T-helper 1 cell treated with Interleukin-12 subunit alpha and Interleukin-12 subunit beta and Interleukin-4 antibody, amounts not matched to agents 30 μg/mL and 1 μg/mL, for 36 hours (primary cell): Measurements from ENCODE around the gene HOXA7.
A peak's percentile ranks its signal among the peaks of the same experiment; 100 is the strongest.

Experiments
- H3K27ac Mint-ChIP-seq: one replicate; pipeline ENCODE4 v1.8.0; 2021; ENCODE audit warnings: mild to moderate bottlenecking, mixed read lengths
- H3K27me3 Mint-ChIP-seq: one replicate; pipeline ENCODE4 v1.8.0; 2021; ENCODE audit warnings: low read depth, mixed read lengths
- H3K36me3 Mint-ChIP-seq: one replicate; pipeline ENCODE4 v1.8.0; 2021; ENCODE audit warnings: low read depth, mixed read lengths
- H3K4me1 Mint-ChIP-seq: one replicate; pipeline ENCODE4 v1.8.0; 2021; ENCODE audit warnings: low read depth, mixed read lengths
- H3K4me3 Mint-ChIP-seq: one replicate; pipeline ENCODE4 v1.8.0; 2021; ENCODE audit warnings: mild to moderate bottlenecking, moderate library complexity, mixed read lengths
- H3K9me3 Mint-ChIP-seq: one replicate; pipeline ENCODE4 v1.8.0; 2021; ENCODE audit warnings: mixed read lengths

The HOXA7 gene

DNA sequence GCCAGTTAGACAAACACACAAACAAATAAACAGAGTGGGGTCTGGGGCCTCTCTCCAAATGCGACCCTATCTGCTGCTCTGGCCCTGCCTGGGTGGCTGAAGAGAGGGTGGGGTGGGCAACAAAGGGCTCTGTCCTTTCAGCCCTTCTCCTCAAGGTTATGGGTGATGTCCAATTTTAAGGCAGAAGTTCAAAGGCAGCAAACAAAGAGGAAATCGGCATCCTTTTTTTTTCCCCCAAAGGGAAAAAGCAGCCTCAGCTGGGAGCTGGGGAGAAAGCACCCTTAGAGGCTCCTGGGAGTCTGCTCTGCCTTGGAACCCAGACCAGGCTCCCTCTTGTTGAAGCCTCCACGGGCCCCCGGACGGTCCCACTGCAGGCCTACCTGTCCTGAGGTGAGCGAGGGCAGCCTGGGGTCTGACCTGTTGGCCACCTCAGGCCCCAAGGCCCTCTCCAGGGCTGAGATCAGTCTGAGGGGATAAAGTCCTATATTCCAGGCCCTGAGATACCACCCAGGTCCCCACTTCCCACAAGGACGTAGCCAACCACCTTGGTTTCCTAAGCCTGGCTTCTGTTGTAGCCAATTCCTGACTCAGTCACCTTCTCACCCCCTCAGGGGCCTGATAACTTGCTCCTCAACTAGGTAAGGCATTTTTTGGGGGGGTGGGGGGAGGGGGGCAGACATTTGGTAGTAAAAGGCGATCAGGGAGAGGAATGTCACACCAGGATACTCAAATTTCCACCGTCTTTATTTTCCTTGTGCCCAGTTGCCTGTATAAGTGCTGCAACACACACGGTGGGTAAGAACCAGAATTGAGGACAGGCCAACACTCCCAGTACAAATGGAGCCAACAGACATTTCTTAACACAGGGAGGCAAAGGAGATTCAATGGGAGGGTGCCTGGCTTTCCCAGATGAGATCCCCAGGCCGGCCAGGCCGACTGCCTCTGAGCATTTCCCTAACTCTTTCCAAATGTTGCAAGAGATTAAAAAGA, 24.3 kb upstream of the HOXA7 start:
- no peak overlapping the region for H3K4me3 Mint-ChIP-seq
- H3K36me3 Mint-ChIP-seq: peaks cover 4% of the 10 kb centered on the region
- peaks cover 69% of the 10 kb centered on the region for H3K27me3 Mint-ChIP-seq
- H3K4me1 Mint-ChIP-seq: peaks cover 11% of the 10 kb centered on the region
- no peak overlapping the region for H3K27ac Mint-ChIP-seq
- H3K9me3 Mint-ChIP-seq: no peaks in the 10 kb centered on the region

DNA sequence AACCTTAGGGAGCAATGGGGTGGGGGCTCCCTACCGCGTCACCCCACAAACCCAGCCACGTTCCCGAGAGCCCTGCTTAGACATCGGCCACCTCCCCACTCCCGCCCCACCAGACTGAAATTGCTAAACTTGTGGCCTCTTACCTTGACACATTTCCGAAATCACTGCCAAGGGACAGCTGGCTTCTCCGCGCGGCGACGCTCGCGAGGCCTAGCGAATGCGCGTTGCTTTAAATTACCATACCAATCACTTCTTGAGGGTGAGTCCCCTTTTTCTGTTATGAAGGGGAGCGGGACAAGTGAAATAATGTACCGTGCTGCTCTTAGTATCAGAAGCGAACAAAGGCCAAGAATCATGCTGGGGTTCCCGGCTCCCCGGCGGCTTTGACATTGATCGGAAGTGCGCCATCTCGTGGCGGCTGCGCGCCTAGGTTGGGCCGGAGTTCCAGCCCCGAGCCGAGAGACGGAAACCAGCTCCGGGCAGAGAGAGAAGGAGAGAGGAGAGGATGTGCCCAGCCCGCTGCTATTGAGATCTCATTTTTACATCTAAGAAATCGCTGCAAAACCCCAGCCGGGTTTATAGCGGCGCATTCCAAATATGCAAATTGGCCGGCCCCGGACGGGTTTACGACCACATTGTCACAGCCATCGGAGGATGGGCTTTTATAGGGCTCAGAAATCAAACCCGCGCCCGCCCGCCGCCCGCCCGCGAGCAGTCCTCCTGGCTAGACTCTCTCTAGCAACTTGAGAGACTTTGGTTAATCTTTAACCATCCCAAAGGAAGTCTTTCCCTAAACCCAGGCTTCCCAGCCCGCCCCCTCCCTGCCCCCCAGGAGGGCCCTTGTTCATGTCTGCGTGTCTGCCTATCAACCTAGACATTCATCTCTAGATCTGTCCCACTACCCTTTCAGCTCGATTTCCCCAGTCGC, 23.3 kb upstream of the HOXA7 start:
- no peak overlapping the region for H3K4me3 Mint-ChIP-seq
- peaks cover 2% of the 10 kb centered on the region for H3K36me3 Mint-ChIP-seq
- peaks cover 65% of the 10 kb centered on the region for H3K27me3 Mint-ChIP-seq
- H3K27ac Mint-ChIP-seq: no peak overlapping the region
- no peaks in the 10 kb centered on the region for H3K9me3 Mint-ChIP-seq
- H3K4me1 Mint-ChIP-seq: peaks cover 6% of the 10 kb centered on the region

- H3K4me1 Mint-ChIP-seq: peaks cover 5% of the 10 kb centered on the region
- no peak overlapping the region for H3K4me3 Mint-ChIP-seq
- H3K27ac Mint-ChIP-seq: no peak overlapping the region
- no peaks in the 10 kb centered on the region for H3K9me3 Mint-ChIP-seq
- no peaks in the 10 kb centered on the region for H3K36me3 Mint-ChIP-seq
- H3K27me3 Mint-ChIP-seq: peaks cover 64% of the 10 kb centered on the region
Observed at GRCh38 chr7:27179030-27179429, 22.6 kb upstream of the HOXA7 start.

DNA sequence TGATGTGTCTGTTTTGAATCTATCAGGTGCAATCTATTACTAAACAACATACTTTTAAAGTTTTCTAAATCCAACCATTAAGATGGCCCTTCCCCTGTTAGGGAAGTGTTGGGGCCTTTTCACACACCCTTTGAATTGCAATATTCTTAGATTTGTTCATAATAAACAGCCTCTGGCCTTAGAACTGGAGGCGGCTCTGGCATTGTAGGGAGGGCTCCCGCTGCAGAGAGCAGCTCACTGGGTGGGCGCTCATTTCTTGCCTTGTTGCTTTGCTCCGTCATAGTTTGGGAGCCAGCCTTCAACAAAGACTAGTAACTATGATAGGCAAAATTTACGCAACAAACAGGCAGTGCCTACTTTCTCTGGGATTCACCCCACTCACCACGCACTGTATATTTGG, 21.9 kb upstream of the HOXA7 start:
- no peaks in the 10 kb centered on the region for H3K36me3 Mint-ChIP-seq
- H3K9me3 Mint-ChIP-seq: no peaks in the 10 kb centered on the region
- H3K4me3 Mint-ChIP-seq: no peak overlapping the region
- peaks cover 59% of the 10 kb centered on the region for H3K27me3 Mint-ChIP-seq
- H3K4me1 Mint-ChIP-seq: peaks cover 5% of the 10 kb centered on the region
- no peak overlapping the region for H3K27ac Mint-ChIP-seq

GRCh38 chr7:27177795-27178320, 21.4 kb upstream of the HOXA7 start:
- Mint-ChIP-seq H3K4me3 (no peak overlapping the region), H3K27ac (no peak overlapping the region), H3K9me3 (no peaks in the 10 kb centered on the region), H3K4me1 (peaks cover 5% of the 10 kb centered on the region), H3K36me3 (no peaks in the 10 kb centered on the region), H3K27me3 (peaks cover 56% of the 10 kb centered on the region)

GRCh38 chr7:27176962-27177794, 20.7 kb upstream of the HOXA7 start:
- H3K4me3 Mint-ChIP-seq: no peak overlapping the region
- no peaks in the 10 kb centered on the region for H3K36me3 Mint-ChIP-seq
- no peak overlapping the region for H3K27ac Mint-ChIP-seq
- no peaks in the 10 kb centered on the region for H3K9me3 Mint-ChIP-seq
- peaks cover 5% of the 10 kb centered on the region for H3K4me1 Mint-ChIP-seq
- peaks cover 54% of the 10 kb centered on the region for H3K27me3 Mint-ChIP-seq

DNA sequence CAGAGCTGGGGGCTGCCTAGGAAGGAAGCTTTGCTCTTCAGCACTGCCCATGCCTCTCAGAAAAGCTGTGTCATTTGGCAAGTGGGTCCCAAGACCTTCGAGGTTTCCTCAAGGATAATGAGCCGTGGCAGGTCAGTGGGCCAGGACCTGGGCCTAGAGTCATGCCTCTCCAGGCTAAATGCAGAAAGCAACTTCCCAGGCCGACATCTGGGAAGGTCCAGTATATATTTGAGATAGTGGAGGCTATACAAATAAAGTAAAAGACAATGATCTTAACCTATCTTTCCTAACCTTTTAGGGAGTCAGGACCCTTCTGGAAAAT, 20.0 kb upstream of the HOXA7 start:
- H3K27ac Mint-ChIP-seq: no peak overlapping the region
- H3K9me3 Mint-ChIP-seq: no peaks in the 10 kb centered on the region
- H3K36me3 Mint-ChIP-seq: no peaks in the 10 kb centered on the region
- H3K4me3 Mint-ChIP-seq: no peak overlapping the region
- H3K27me3 Mint-ChIP-seq: peaks cover 54% of the 10 kb centered on the region
- peaks cover 7% of the 10 kb centered on the region for H3K4me1 Mint-ChIP-seq

GRCh38 chr7:27175626-27176523, 19.4 kb upstream of the HOXA7 start:
- no peak overlapping the region for H3K4me3 Mint-ChIP-seq
- no peaks in the 10 kb centered on the region for H3K36me3 Mint-ChIP-seq
- no peaks in the 10 kb centered on the region for H3K9me3 Mint-ChIP-seq
- H3K27ac Mint-ChIP-seq: no peak overlapping the region
- peaks cover 7% of the 10 kb centered on the region for H3K4me1 Mint-ChIP-seq
- peaks cover 54% of the 10 kb centered on the region for H3K27me3 Mint-ChIP-seq

- peak overlapping the region; percentile 55 for H3K27ac Mint-ChIP-seq
- H3K36me3 Mint-ChIP-seq: no peaks in the 10 kb centered on the region
- H3K4me1 Mint-ChIP-seq: peaks cover 7% of the 10 kb centered on the region
- H3K27me3 Mint-ChIP-seq: peaks cover 59% of the 10 kb centered on the region
- no peaks in the 10 kb centered on the region for H3K9me3 Mint-ChIP-seq
- H3K4me3 Mint-ChIP-seq: no peak overlapping the region
Observed at GRCh38 chr7:27174874-27175625, 18.6 kb upstream of the HOXA7 start.

- H3K36me3 Mint-ChIP-seq: no peaks in the 10 kb centered on the region
- H3K27ac Mint-ChIP-seq: peak within 1 kb of the TSS; percentile 55
- H3K4me3 Mint-ChIP-seq: no peak within 1 kb of the TSS
- peaks cover 2% of the 10 kb centered on the region for H3K4me1 Mint-ChIP-seq
- H3K27me3 Mint-ChIP-seq: peaks cover 56% of the 10 kb centered on the region
- no peaks in the 10 kb centered on the region for H3K9me3 Mint-ChIP-seq
Observed at GRCh38 chr7:27173956-27174873, 17.7 kb upstream of the HOXA7 start, which contains the start of gene HOXA10. Gene HOXA10 (minus strand): TSS chr7:27174320. CDS start chr7:27174306, 14 bp downstream.

DNA sequence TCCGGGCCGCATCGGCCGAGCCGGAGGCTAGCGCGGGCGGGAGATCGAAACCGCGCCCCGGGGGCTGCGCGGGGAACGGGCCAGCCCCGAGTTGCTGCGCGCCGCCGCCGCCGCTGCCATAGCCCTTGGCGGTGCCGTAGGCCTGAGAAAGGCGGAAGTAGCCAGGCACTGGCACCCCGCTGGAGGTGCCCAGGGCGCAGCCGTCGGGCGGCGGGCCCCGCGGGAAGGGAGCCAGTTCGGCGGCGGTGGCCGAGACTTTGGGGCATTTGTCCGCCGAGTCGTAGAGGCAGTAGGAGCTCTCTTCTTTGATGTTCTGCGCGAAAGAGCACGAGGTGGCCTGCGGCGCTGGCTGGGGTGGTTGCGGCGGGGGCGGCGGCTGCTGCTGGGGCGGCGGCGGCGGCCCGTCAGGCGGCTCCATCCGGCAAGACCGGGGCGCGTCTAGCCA, 17.1 kb upstream of the HOXA7 start:
- H3K4me1 Mint-ChIP-seq: peaks cover 6% of the 10 kb centered on the region
- no peak overlapping the region for H3K4me3 Mint-ChIP-seq
- H3K36me3 Mint-ChIP-seq: peaks cover 2% of the 10 kb centered on the region
- peaks cover 55% of the 10 kb centered on the region for H3K27me3 Mint-ChIP-seq
- H3K9me3 Mint-ChIP-seq: no peaks in the 10 kb centered on the region
- no peak overlapping the region for H3K27ac Mint-ChIP-seq
